SK-N-SH treated with all-trans-retinoic acid at 6 μM for 48 hours (cell line): ENCODE results near the gene TGFBI.
"Not testable (repeated sequence)": the region's sequence is repeated elsewhere in the genome, so short reads cannot be mapped to it uniquely, and the experiment has no call there.

ENCODE experiments used
- ATAC-seq: fragments of 200-7000 bp; cut with Tn5 transposase; 3 replicates; pipeline ENCODE4 v1.9.1; 2020; ENCODE audit warnings: mild to moderate bottlenecking, moderate library complexity
- ARNTL ChIP-seq: fragments of 450-650 bp; formaldehyde crosslinking; IDR thresholded peaks from 2 replicates; pipeline ENCODE4 v1.5.0; 2020; ENCODE audit warnings: low read depth, mild to moderate bottlenecking, moderate library complexity, borderline replicate concordance
- BACH2 ChIP-seq: fragments of 250-450 bp; sonication (Bioruptor Pico); IDR thresholded peaks from 2 replicates; pipeline ENCODE4 v1.9.0; 2021; ENCODE audit warnings: mild to moderate bottlenecking, borderline replicate concordance
- CSDC2 ChIP-seq: fragments of 250-450 bp; sonication (Bioruptor Pico); IDR thresholded peaks from 2 replicates; pipeline ENCODE4 v1.5.0; 2020; ENCODE audit warnings: mild to moderate bottlenecking, moderate library complexity
- CSRNP3 ChIP-seq: fragments of 250-450 bp; sonication (Bioruptor Pico); IDR thresholded peaks from 2 replicates; pipeline ENCODE4 v1.5.1; 2021; ENCODE audit warnings: mild to moderate bottlenecking, moderate library complexity
- ESRRG ChIP-seq: fragments of 250-450 bp; sonication (Bioruptor Pico); IDR thresholded peaks from 2 replicates; pipeline ENCODE4 v1.6.1; 2021; ENCODE audit warnings: mild to moderate bottlenecking
- ISL1 ChIP-seq: fragments of 250-450 bp; sonication (Bioruptor Pico); IDR thresholded peaks from 2 replicates; pipeline ENCODE4 v2.1.2; 2022; ENCODE audit warnings: mild to moderate bottlenecking, moderate library complexity
- OSR1 ChIP-seq: fragments of 250-450 bp; sonication (Bioruptor Pico); IDR thresholded peaks from 2 replicates; pipeline ENCODE4 v1.8.0; 2022; ENCODE audit warnings: moderate library complexity, mild to moderate bottlenecking, inconsistent platforms
- POU6F1 ChIP-seq: fragments of 250-450 bp; sonication (Bioruptor Pico); IDR thresholded peaks from 2 replicates; pipeline ENCODE4 v1.8.0; 2021; ENCODE audit warnings: low read depth, mild to moderate bottlenecking, moderate library complexity, borderline replicate concordance
- PPARA ChIP-seq: fragments of 250-450 bp; sonication (Bioruptor Pico); IDR thresholded peaks from 2 replicates; pipeline ENCODE4 v1.5.0; 2020; ENCODE audit warnings: mild to moderate bottlenecking, borderline replicate concordance
- RARB ChIP-seq: fragments of 250-450 bp; sonication (Bioruptor Pico); IDR thresholded peaks from 2 replicates; pipeline ENCODE4 v1.8.0; 2021; ENCODE audit warnings: mild to moderate bottlenecking, moderate library complexity
- SNAI2 ChIP-seq: fragments of 250-450 bp; sonication (Bioruptor Pico); IDR thresholded peaks from 2 replicates; pipeline ENCODE4 v1.5.0; 2020; ENCODE audit warnings: mild to moderate bottlenecking, moderate library complexity
- TCF4 ChIP-seq: fragments of 250-450 bp; sonication (Bioruptor Pico); IDR thresholded peaks from 2 replicates; pipeline ENCODE4 v1.8.0; 2021; ENCODE audit warnings: mild to moderate bottlenecking, moderate library complexity, borderline replicate concordance
- ZC3H10 ChIP-seq: fragments of 250-450 bp; sonication (Bioruptor Pico); IDR thresholded peaks from 2 replicates; pipeline ENCODE4 v1.5.1; 2021; ENCODE audit warnings: mild to moderate bottlenecking, moderate library complexity
- ZFP3 ChIP-seq: fragments of 250-450 bp; sonication (Bioruptor Pico); IDR thresholded peaks from 2 replicates; pipeline ENCODE4 v1.5.0; 2020; ENCODE audit warnings: mild to moderate bottlenecking, moderate library complexity
- ZNF565 ChIP-seq: fragments of 450-650 bp; formaldehyde crosslinking; conservative IDR thresholded peaks from 2 replicates; pipeline ENCODE4 v1.5.0; 2020; ENCODE audit warnings: low read depth, mild to moderate bottlenecking, moderate library complexity
- ZNF70 ChIP-seq: fragments of 450-650 bp; formaldehyde crosslinking; IDR thresholded peaks from 2 replicates; pipeline ENCODE4 v1.5.0; 2020; ENCODE audit warnings: mild to moderate bottlenecking, moderate library complexity
- ZNF8 ChIP-seq: fragments of 450-650 bp; formaldehyde crosslinking; IDR thresholded peaks from 2 replicates; pipeline ENCODE4 v1.5.0; 2020; ENCODE audit warnings: mild to moderate bottlenecking, moderate library complexity
- TF ChIP-seq, protein P1 (sequence below): fragments of 250-450 bp; sonication (Bioruptor Pico); IDR thresholded peaks from 2 replicates; pipeline ENCODE4 v1.8.0; 2020; ENCODE audit warnings: mild to moderate bottlenecking, moderate library complexity, borderline replicate concordance
- TF ChIP-seq, protein P2 (sequence below): fragments of 250-450 bp; sonication (Bioruptor Pico); IDR thresholded peaks from 2 replicates; pipeline ENCODE4 v1.5.1; 2020; ENCODE audit warnings: low read depth, mild to moderate bottlenecking, moderate library complexity

The TGFBI gene

GRCh38 chr5:136043968-136044610 is 15.3 kb downstream of the TGFBI start:
- ATAC-seq = no peak
- TF ChIP-seq ARNTL (CRISPR knock-in tag) (no peak), CSRNP3 (no peak), PPARA (CRISPR knock-in tag) (no peak), ESRRG (CRISPR knock-in tag) (no peak), TCF4 (CRISPR knock-in tag) (no peak)

DNA sequence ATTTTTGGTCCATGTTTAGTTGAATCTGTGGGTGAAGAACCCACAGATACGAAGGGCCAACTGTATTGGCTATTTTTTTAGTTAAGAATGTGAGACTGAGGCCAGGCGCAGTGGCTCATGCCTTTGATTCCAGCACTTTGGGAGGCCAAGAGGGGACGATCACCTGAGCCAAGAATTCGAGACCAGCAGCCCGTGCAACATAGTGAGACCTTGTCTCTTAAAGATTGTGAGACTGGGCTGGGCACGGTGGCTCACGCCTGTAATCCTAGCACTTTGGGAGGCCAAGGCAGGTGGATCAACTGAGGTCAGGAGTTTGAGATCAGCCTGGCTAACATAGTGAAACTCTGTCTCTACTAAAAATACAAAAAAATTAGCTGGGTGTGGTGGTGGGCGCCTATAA is 16.2 kb downstream of the TGFBI start:
- not testable (repeated sequence) for ATAC-seq

DNA sequence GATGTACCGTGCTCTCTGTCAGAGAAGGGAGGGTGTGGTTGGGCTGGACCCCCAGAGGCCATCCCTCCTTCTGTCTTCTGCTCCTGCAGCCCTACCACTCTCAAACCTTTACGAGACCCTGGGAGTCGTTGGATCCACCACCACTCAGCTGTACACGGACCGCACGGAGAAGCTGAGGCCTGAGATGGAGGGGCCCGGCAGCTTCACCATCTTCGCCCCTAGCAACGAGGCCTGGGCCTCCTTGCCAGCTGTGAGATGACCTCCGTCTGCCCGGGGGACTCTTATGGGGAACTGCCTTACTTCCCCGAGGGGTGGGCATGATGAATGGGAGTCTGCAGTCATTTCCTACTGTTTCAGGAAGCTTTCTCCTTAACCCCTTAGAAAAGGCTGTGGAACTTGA is 17.5 kb downstream of the TGFBI start:
- TF ChIP-seq, protein P1, sequence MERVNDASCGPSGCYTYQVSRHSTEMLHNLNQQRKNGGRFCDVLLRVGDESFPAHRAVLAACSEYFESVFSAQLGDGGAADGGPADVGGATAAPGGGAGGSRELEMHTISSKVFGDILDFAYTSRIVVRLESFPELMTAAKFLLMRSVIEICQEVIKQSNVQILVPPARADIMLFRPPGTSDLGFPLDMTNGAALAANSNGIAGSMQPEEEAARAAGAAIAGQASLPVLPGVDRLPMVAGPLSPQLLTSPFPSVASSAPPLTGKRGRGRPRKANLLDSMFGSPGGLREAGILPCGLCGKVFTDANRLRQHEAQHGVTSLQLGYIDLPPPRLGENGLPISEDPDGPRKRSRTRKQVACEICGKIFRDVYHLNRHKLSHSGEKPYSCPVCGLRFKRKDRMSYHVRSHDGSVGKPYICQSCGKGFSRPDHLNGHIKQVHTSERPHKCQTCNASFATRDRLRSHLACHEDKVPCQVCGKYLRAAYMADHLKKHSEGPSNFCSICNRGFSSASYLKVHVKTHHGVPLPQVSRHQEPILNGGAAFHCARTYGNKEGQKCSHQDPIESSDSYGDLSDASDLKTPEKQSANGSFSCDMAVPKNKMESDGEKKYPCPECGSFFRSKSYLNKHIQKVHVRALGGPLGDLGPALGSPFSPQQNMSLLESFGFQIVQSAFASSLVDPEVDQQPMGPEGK (CRISPR knock-in tag) = no peak
- TF ChIP-seq ARNTL (CRISPR knock-in tag) = no peak
- TF ChIP-seq, all 23 proteins: peak for 0
- ATAC-seq = no peak

DNA sequence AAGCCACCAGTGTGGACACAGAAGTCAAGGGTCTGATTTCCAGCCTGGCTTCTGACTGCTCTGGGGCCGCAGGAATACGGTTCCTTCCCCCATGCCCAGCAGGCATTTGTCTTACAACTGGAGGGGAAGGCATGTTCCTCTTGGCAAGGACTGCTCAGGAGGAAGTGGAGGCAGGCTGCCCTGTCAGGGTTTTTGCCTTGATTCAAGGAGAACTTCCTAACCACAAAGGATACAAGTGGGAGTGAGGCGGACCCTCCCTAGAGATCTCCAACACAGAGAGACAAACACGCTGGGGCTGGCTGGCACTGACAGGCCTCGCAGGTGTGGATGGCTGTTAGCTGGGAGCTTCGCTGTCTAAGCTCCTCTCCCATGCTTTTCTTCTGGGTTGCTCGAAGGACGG is 19.1 kb downstream of the TGFBI start:
- no peak for TF ChIP-seq ESRRG (CRISPR knock-in tag)
- no peak for TF ChIP-seq OSR1 (CRISPR knock-in tag)
- no peak for TF ChIP-seq RARB (CRISPR knock-in tag)
- no peak for TF ChIP-seq ISL1 (CRISPR knock-in tag)
- ATAC-seq = no peak

DNA sequence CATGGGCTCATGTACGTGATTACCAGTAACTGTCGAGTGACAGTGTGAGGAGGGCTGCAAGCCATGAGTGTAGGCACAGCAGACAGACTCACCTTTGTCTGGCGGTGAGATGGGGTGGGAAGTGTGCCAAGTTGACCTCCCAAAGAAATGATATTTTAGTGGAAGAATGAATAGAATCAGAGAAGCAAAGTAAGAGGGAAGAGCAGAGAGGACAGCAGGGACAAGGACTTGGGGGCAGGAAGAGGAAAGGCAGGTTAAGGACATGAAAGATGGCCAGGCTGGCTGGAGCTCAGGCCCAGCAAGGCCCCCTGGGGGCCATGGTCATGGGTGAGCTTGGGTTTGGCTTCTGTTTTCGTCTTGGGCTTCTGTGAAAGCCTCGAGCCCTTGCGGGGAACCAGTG is 20.2 kb downstream of the TGFBI start:
- no peak for ATAC-seq
- TF ChIP-seq ZNF70 (CRISPR knock-in tag) = no peak
- TF ChIP-seq ZC3H10 (CRISPR knock-in tag) = no peak
- TF ChIP-seq, protein P2, sequence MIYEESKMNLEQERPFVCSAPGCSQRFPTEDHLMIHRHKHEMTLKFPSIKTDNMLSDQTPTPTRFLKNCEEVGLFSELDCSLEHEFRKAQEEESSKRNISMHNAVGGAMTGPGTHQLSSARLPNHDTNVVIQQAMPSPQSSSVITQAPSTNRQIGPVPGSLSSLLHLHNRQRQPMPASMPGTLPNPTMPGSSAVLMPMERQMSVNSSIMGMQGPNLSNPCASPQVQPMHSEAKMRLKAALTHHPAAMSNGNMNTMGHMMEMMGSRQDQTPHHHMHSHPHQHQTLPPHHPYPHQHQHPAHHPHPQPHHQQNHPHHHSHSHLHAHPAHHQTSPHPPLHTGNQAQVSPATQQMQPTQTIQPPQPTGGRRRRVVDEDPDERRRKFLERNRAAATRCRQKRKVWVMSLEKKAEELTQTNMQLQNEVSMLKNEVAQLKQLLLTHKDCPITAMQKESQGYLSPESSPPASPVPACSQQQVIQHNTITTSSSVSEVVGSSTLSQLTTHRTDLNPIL (CRISPR knock-in tag) = no peak
- no peak for TF ChIP-seq ZNF8 (CRISPR knock-in tag)
- no peak for TF ChIP-seq ISL1 (CRISPR knock-in tag)
- no peak for TF ChIP-seq CSDC2 (CRISPR knock-in tag)
- no peak for TF ChIP-seq CSRNP3
- TF ChIP-seq POU6F1 (CRISPR knock-in tag) = no peak
- no peak for TF ChIP-seq ZFP3
- no peak for TF ChIP-seq ESRRG (CRISPR knock-in tag)
- TF ChIP-seq RARB (CRISPR knock-in tag) = no peak
- TF ChIP-seq BACH2 = no peak
- no peak for TF ChIP-seq ZNF565 (CRISPR knock-in tag)
- no peak for TF ChIP-seq SNAI2
- no peak for TF ChIP-seq OSR1 (CRISPR knock-in tag)
